Effector memory CD8-positive, alpha-beta T cell (primary cell): Measurements from ENCODE around the gene RTN4R.
A peak's percentile ranks its signal among the peaks of the same experiment; 100 is the strongest.
"Not testable (repeated sequence)": the region's sequence is repeated elsewhere in the genome, so short reads cannot be mapped to it uniquely, and the experiment has no call there.

Experiments used
- ATAC-seq: fragments of 150-1000 bp; cut with Tn5 transposase; replicated peaks from 2 replicates; pipeline ENCODE4 v1.10.0; 2021; ENCODE audit warnings: mild to moderate bottlenecking, moderate library complexity
- DNase-seq, 3 experiments: peaks; one replicate each; pipeline ENCODE4 v3.0.0; 2021
- H3K27ac Mint-ChIP-seq, 2 donors: one replicate each; pipeline ENCODE4 v1.8.0; 2022; ENCODE audit warnings: mild to moderate bottlenecking in 2 of 2, mixed read lengths in 2 of 2, moderate library complexity in 2 of 2
- H3K27me3 Mint-ChIP-seq, 2 donors: one replicate each; pipeline ENCODE4 v1.8.0; 2022; ENCODE audit warnings: mixed read lengths in 2 of 2
- H3K36me3 Mint-ChIP-seq: one replicate; pipeline ENCODE4 v1.8.0; 2022; ENCODE audit warnings: mild to moderate bottlenecking, moderate library complexity, mixed read lengths; ENCODE audit not compliant: insufficient read depth
- H3K4me1 Mint-ChIP-seq, 2 donors: one replicate each; pipeline ENCODE4 v1.8.0; 2022; ENCODE audit warnings: low read depth in 2 of 2, mixed read lengths in 2 of 2
- H3K4me3 Mint-ChIP-seq, 2 donors: one replicate each; pipeline ENCODE4 v1.8.0; 2022; ENCODE audit warnings: mild to moderate bottlenecking in 2 of 2, mixed read lengths in 2 of 2, moderate library complexity in 2 of 2
- H3K9me3 Mint-ChIP-seq, 2 donors: one replicate each; pipeline ENCODE4 v1.8.0; 2022; ENCODE audit warnings: mixed read lengths in 2 of 2

Gene RTN4R

GRCh38 chr22:20276468-20276867 lies 8.3 kb upstream of the RTN4R start:
- peaks cover 1 to 4% of the 10 kb centered on the region in 2 donors for H3K4me1 Mint-ChIP-seq
- no peak for DNase-seq
- H3K4me3 Mint-ChIP-seq = no peak overlapping the region
- peak overlapping the region in 1 of 2 donors; percentile 22 for H3K27ac Mint-ChIP-seq
- ATAC-seq = no peak
- H3K36me3 Mint-ChIP-seq = peaks cover 3% of the 10 kb centered on the region
- no peaks in the 10 kb centered on the region for H3K9me3 Mint-ChIP-seq
- peaks cover 7 to 11% of the 10 kb centered on the region in 2 donors for H3K27me3 Mint-ChIP-seq

GRCh38 chr22:20275836-20276235 lies 7.7 kb upstream of the RTN4R start:
- H3K27me3 Mint-ChIP-seq = peaks cover 7 to 11% of the 10 kb centered on the region in 2 donors
- ATAC-seq (no peak), DNase-seq (no peak)
- H3K27ac Mint-ChIP-seq = no peak overlapping the region
- no peak overlapping the region for H3K4me3 Mint-ChIP-seq
- H3K4me1 Mint-ChIP-seq = peaks cover 1 to 4% of the 10 kb centered on the region in 2 donors
- H3K36me3 Mint-ChIP-seq = peaks cover 3% of the 10 kb centered on the region
- H3K9me3 Mint-ChIP-seq = no peaks in the 10 kb centered on the region

- DNase-seq, H3K9me3 Mint-ChIP-seq, H3K4me1 Mint-ChIP-seq, ATAC-seq, H3K4me3 Mint-ChIP-seq, H3K27ac Mint-ChIP-seq, H3K36me3 Mint-ChIP-seq: not testable (repeated sequence)
- peaks cover 7 to 11% of the 10 kb centered on the region in 2 donors for H3K27me3 Mint-ChIP-seq
Observed at GRCh38 chr22:20275325-20275724, 7.2 kb upstream of the RTN4R start.

- not testable (repeated sequence) for H3K27ac Mint-ChIP-seq, H3K9me3 Mint-ChIP-seq, H3K4me3 Mint-ChIP-seq, H3K4me1 Mint-ChIP-seq, ATAC-seq, DNase-seq, H3K36me3 Mint-ChIP-seq, H3K27me3 Mint-ChIP-seq
Observed at GRCh38 chr22:20274374-20274773, 6.3 kb upstream of the RTN4R start.

- Mint-ChIP-seq H3K4me3 (no peak overlapping the region), H3K27ac (no peak overlapping the region), H3K4me1 (peaks cover 1 to 2% of the 10 kb centered on the region in 2 donors), H3K9me3 (no peaks in the 10 kb centered on the region), H3K36me3 (peaks cover 3% of the 10 kb centered on the region), H3K27me3 (no peaks in the 10 kb centered on the region)
- no peak for DNase-seq
- no peak for ATAC-seq
Observed at GRCh38 chr22:20273758-20274181, 5.7 kb upstream of the RTN4R start.

- Mint-ChIP-seq H3K4me1 (peaks cover 4 to 5% of the 10 kb centered on the region in 2 donors), H3K27ac (no peak overlapping the region), H3K36me3 (peaks cover 3% of the 10 kb centered on the region), H3K9me3 (no peaks in the 10 kb centered on the region), H3K27me3 (no peaks in the 10 kb centered on the region), H3K4me3 (no peak overlapping the region)
- DNase-seq (no peak), ATAC-seq (no peak)
Observed at GRCh38 chr22:20272700-20273099, 4.6 kb upstream of the RTN4R start.

GRCh38 chr22:20272174-20272573 lies 4.1 kb upstream of the RTN4R start:
- H3K36me3 Mint-ChIP-seq = peaks cover 3% of the 10 kb centered on the region
- DNase-seq = no peak
- no peaks in the 10 kb centered on the region for H3K27me3 Mint-ChIP-seq
- no peak overlapping the region for H3K4me3 Mint-ChIP-seq
- no peak for ATAC-seq
- H3K9me3 Mint-ChIP-seq = no peaks in the 10 kb centered on the region
- H3K27ac Mint-ChIP-seq = no peak overlapping the region
- H3K4me1 Mint-ChIP-seq = peaks cover 4 to 5% of the 10 kb centered on the region in 2 donors

GRCh38 chr22:20271114-20271994 lies 3.2 kb upstream of the RTN4R start:
- ATAC-seq (no peak), DNase-seq (no peak)
- Mint-ChIP-seq H3K4me1 (peaks cover 8 to 10% of the 10 kb centered on the region in 2 donors), H3K27ac (no peak overlapping the region), H3K36me3 (peaks cover 3% of the 10 kb centered on the region), H3K4me3 (no peak overlapping the region), H3K9me3 (no peaks in the 10 kb centered on the region), H3K27me3 (no peaks in the 10 kb centered on the region)

DNA sequence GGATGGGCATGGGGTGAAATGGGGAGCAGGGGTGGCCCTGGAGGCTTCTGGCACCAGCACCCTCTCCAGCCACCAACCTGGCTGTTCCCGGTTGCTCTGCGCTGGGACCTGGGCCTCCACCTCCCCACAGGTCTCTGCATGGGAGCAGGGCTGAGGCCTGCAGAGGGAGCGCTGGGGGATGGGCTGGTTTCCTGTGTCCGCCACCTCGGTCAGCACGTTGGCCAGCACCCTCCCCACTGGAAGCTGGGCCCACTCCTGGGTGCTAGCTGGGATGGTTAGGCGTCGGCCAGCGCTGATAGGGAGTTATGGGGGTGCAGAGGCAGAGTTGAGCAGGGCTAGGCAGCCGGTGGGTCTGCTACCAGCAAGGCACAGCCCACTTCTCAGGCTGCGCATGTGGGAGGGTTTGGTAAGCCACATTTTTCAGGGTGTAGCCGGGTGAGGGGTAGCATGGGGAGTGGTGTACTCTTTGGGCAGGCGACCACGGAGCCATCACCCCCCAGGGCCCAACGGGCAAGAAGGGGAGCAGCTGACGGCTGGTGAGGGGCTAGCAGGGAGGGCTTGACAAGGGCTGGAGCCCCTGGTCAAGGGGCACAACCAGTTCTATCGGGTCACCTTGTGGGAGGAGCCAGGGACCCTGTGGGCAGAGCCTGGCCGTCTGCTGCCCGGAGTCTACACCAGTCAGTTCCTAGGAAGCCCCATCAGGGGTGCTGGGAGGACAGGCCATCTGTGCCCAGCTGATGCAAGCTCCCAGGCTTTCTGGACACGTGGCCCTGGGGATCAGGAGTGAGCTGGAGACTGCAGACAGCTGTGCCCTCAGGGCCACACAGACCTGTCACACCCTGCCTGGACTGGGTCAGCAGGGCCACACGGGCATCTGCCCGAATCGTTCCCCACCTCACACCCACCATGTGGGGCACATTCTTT lies 2.3 kb upstream of the RTN4R start:
- H3K27ac Mint-ChIP-seq, H3K4me3 Mint-ChIP-seq, DNase-seq, H3K9me3 Mint-ChIP-seq, ATAC-seq, H3K36me3 Mint-ChIP-seq, H3K27me3 Mint-ChIP-seq: not testable (repeated sequence)
- peaks cover 8 to 12% of the 10 kb centered on the region in 2 donors for H3K4me1 Mint-ChIP-seq

DNA sequence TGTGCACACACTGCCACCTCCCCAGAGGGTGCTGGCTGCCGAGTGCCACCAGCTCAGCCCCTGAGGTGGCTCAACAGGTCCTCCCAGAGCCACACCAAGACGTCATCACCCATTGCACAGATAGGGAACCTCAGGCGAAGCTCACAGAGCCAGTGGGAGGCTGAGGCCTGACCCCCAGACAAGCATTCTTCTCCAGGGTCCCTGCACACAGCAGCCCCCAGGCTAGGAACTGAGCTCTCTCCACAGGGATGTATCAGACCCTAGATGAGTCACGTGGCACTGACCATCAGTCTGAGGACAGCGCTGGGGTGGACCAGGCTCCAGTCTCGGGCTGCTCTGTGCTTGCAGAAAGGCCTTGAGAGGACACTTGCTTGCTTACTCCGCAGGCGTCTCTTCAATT lies 1.6 kb upstream of the RTN4R start:
- not testable (repeated sequence) for H3K36me3 Mint-ChIP-seq, H3K27me3 Mint-ChIP-seq, ATAC-seq, H3K9me3 Mint-ChIP-seq, DNase-seq, H3K27ac Mint-ChIP-seq
- Mint-ChIP-seq H3K4me1 (peaks cover 8 to 12% of the 10 kb centered on the region in 2 donors), H3K4me3 (peak overlapping the region in 1 of 2 donors; percentile 31)

GRCh38 chr22:20269201-20269600 lies 1.1 kb upstream of the RTN4R start:
- H3K36me3 Mint-ChIP-seq, H3K27me3 Mint-ChIP-seq, ATAC-seq, H3K27ac Mint-ChIP-seq, DNase-seq, H3K9me3 Mint-ChIP-seq: not testable (repeated sequence)
- peaks cover 8 to 12% of the 10 kb centered on the region in 2 donors for H3K4me1 Mint-ChIP-seq
- H3K4me3 Mint-ChIP-seq = peak overlapping the region; percentile 80 to 83

DNA sequence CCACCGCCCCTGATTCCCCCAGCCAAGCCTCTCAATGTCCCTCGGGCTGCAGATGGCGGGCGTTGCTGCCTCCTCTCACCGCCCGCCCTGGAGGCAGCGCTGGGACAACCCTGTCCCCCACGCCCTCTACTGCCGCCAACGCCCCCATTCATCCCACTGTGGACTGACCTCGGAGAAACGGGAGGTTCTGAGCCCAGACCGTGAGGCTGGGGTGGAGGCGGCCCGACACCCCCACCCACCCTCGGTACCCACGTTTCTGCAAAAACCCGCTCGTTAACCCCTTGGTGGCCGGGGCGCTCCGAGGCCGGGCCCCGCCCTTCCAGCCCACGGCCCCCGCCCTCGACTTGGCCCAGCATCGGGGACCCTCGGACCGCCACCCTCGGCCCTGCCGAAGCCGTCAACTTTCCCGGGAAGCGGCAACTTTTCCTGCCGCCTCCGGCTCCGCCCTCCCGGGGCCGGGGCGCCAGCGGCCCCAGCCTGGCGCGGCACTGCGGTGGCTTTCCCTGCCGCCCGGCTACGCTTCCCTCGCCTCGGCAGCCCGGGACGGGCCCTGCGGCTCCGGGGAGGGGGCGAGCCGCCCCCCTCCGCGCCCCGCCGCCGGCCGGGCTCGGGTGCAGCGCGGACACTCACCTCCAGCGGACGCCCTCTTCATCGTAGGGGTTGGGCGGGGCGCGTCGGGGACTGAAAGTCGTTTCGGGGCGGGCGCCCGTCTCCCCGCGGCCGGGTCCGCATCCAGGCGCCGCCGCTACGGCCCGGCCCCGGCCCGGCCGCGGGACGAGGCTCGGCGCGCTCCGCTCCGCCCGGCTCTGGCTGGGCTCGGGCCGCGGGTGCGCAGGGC lies 458 bp downstream of the RTN4R start:
- H3K9me3 Mint-ChIP-seq = no peaks in the 10 kb centered on the region
- H3K4me1 Mint-ChIP-seq = peaks cover 8 to 12% of the 10 kb centered on the region in 2 donors
- H3K27me3 Mint-ChIP-seq = no peaks in the 10 kb centered on the region
- peak; percentile 28 for ATAC-seq
- no peak for DNase-seq
- no peaks in the 10 kb centered on the region for H3K36me3 Mint-ChIP-seq
- peak overlapping the region; percentile 58 to 63 for H3K4me3 Mint-ChIP-seq
- no peak overlapping the region for H3K27ac Mint-ChIP-seq
